ENCODE results near the gene MAPK8IP3.
A peak's percentile ranks its signal among the peaks of the same experiment; 100 is the strongest.

- peak in 1 of 3 experiments; percentile 12 for TF ChIP-seq CTCF (optimal IDR thresholded peaks at IDR 0.05 in 1 of 3, IDR thresholded peaks at IDR 0.05 in 1 of 3, conservative IDR thresholded peaks at IDR 0.05 in 1 of 3; ENCODE audit: extremely low read depth in 1 of 3, insufficient read depth in 2 of 3, low read length in 3 of 3)
- no peak for TF ChIP-seq EZH2 (IDR thresholded peaks at IDR 0.05; ENCODE audit: low read length)
Observed at GRCh38 chr16:1707193-1707790, 1.3 kb downstream of the MAPK8IP3 start.

All from keratinocyte (primary cell).